GM13977 (cell line): ENCODE data around the gene TMEM174.

Experiments
- DNase-seq: peaks from one replicate; pipeline ENCODE4 v3.0.0; 2012; ENCODE audit warnings: low spot score
- in situ Hi-C: fragments of 300-500 bp; cut with MboI; formaldehyde crosslinking; loops from one replicate; pipeline ENCODE4 v1.12.0; 2022; ENCODE audit warnings: low sequenced_read_pairs, low pct_unique_long_range_greater_than_20kb, mixed read lengths, inconsistent platforms; ENCODE audit not compliant: unreplicated experiment
- TF ChIP-seq, protein P1 (sequence below): IDR thresholded peaks from 2 replicates; pipeline ENCODE4 v1.5.1; 2012; ENCODE audit warnings: mild to moderate bottlenecking, control low read depth; ENCODE audit not compliant: insufficient read depth; ENCODE audit errors: extremely low read depth, missing control alignments

The TMEM174 gene

DNA sequence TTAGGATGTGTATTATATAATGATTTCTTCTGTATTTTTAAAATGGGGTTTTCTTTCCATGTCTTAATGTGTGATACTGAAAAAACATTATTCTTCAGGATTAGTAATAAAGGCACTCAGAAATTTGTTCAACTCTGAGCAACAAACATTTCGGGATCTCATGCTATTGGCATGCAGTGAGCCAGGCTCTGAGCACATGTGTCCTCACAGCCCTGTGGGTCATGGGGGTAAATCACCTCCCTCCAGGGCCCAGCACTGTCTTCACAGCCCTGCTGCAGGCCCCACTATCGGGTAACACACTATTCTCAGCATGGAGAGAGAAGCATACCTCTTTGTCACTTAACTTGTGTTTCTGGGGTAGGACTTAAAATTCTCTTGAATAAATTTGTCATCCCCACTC, 14.0 kb downstream of the TMEM174 start:
- in situ Hi-C loops: no loop called here
- TF ChIP-seq, protein P1, sequence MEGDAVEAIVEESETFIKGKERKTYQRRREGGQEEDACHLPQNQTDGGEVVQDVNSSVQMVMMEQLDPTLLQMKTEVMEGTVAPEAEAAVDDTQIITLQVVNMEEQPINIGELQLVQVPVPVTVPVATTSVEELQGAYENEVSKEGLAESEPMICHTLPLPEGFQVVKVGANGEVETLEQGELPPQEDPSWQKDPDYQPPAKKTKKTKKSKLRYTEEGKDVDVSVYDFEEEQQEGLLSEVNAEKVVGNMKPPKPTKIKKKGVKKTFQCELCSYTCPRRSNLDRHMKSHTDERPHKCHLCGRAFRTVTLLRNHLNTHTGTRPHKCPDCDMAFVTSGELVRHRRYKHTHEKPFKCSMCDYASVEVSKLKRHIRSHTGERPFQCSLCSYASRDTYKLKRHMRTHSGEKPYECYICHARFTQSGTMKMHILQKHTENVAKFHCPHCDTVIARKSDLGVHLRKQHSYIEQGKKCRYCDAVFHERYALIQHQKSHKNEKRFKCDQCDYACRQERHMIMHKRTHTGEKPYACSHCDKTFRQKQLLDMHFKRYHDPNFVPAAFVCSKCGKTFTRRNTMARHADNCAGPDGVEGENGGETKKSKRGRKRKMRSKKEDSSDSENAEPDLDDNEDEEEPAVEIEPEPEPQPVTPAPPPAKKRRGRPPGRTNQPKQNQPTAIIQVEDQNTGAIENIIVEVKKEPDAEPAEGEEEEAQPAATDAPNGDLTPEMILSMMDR: no peak
- no peak for DNase-seq

DNA sequence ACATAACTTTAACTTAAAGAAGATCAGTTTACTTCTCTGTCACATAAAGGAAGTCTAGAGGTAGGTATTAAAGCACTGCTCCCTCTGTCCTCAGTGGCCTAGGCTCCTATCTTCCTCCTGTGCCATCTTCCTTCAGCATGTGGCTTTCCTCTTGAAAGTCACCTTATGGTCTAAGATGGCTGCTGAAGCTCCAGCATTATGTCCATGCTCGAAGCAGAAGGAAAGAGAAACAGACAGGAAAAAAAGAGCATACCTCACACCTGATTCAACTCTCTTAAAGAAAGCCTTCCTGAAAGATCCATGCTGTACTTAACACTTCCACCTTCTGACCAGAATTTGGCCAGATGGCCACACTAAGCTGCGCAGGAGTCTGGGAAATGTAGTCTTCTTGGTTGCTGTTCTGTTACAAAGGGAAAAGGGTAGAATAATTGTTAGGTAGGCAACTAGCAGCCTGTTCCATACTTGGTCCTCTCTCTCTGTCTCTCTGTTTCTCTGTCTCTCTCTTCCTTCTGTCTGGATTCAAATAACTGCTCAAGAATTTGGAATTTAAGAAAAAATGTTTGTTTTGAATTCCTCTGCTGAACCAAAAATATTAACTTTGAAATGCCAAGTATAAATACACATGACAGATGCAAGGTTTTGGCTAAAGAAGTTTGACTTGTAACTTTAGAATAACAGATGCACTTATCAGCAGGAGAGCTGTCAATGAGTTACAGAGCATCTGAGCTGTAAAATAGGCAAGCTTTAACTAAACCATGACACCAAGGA, 16.0 kb downstream of the TMEM174 start:
- in situ Hi-C loops: no loop called here
- TF ChIP-seq, protein P1: no peak

DNA sequence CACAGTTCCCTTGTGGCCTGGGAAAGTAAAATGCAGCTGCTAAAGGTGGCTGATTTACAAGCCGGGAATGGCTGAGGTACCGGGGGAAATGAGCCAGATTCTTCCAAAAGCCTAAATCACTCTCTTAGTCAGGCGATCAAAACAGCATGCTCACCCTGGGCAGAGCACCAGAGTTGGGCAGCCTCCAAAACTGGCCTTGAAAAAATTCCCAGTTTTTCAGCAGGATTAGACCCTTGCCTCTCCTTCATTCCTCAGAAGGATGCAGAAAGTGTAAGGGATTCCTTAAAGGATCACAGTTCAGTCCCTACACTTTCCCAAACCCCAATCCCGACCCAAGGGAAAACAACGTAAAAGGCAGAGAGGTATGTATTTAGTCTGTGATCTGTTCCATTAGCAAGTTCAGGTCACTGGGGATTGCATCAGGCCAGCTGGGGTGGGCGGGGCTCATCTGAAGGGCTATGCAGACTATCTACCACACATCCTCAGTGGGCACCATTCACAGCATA, 16.9 kb downstream of the TMEM174 start:
- in situ Hi-C loops: no loop called here
- DNase-seq: no peak
- TF ChIP-seq, protein P1: no peak

More for the DNA sequence above, 16.0 kb downstream of the TMEM174 start:
- no peak for DNase-seq

DNA sequence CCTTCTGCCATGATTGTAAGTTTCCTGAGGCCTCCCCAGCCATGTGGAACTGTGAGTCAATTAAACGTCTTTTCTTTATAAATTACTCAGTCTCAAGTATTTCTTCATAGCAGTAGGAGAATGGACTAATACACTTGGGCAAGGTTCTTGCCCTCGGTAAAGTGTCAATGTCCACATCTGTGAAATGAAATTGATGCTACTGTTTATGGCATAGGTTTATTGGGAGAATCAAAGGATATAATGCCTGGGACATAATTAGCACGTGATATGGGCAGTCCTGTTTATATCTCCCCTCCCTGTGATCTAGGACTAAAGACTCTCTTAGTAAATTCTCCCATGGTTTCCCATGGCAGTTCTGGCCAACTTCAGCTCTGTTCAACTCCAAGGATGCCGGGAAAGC, 19.4 kb downstream of the TMEM174 start:
- no peak for DNase-seq
- in situ Hi-C loops: no loop called here
- TF ChIP-seq, protein P1: no peak

DNA sequence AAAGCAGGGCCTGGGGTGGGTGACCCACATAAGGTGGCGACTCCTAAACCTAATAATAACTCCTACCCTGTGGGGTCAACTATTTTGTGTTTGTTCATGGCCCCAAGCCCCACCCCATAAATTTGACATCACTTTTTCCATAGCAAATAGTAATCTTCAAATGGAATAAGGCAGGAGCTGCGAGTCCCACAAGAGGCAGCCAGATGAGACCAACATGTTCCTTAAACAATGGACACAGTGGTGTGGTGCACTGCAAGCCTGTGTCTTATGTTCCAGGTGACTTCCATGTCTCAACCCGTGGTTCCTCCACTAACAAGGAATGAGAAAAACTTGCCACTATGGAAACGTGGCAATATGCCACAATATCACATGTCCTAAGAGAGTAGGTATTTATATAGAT, 20.6 kb downstream of the TMEM174 start:
- in situ Hi-C loops: no loop called here
- no peak for DNase-seq
- TF ChIP-seq, protein P1: no peak

DNA sequence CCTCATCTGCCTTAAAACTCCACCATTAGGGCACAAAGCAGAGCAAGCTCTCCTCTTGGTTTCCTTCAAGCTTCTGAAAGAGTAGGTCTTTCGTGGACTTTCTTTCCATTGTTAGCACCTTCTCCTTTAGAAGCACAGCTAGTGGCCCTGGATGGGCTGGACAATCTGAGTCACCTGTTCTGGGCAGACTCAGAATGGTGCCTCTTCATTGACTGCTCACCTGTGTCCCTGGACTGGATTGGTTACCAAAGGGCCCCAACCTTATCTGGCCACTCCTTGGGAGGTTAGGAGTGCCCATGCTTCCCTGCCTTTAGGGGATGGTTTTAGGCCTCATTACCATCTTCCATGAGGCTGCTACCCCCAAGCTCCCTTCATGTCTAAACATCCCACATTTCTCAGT, 23.2 kb downstream of the TMEM174 start:
- no peak for DNase-seq
- TF ChIP-seq, protein P1: no peak
- in situ Hi-C loops: no loop called here
